Measurements from ENCODE around the gene SMOC2.

The SMOC2 gene

GRCh38 chr6:168581236-168581635 lies 140.3 kb downstream of the SMOC2 start:
- no peak for DNase-seq

- DNase-seq, result no peak
These were observed 140.7 kb downstream of the SMOC2 start for GRCh38 chr6:168581706-168582105.

GRCh38 chr6:168582571-168582981 lies 141.6 kb downstream of the SMOC2 start:
- DNase-seq, result no peak

GRCh38 chr6:168583126-168583525 lies 142.1 kb downstream of the SMOC2 start:
- no peak for DNase-seq

- peak; percentile 76 for DNase-seq
These were observed 142.8 kb downstream of the SMOC2 start for GRCh38 chr6:168583821-168584220.

GRCh38 chr6:168584249-168584648 lies 143.3 kb downstream of the SMOC2 start:
- peak; percentile 87 for DNase-seq

- no peak for DNase-seq
These were observed 143.7 kb downstream of the SMOC2 start for GRCh38 chr6:168584671-168585070.

- DNase-seq, result no peak
These were observed 144.5 kb downstream of the SMOC2 start for GRCh38 chr6:168585441-168585840.

- no peak for DNase-seq
These were observed 148.3 kb downstream of the SMOC2 start for GRCh38 chr6:168589275-168589674.

GRCh38 chr6:168590406-168590805 lies 149.4 kb downstream of the SMOC2 start:
- no peak for DNase-seq

GRCh38 chr6:168596344-168596743 lies 155.4 kb downstream of the SMOC2 start:
- peak; percentile 37 for DNase-seq

GRCh38 chr6:168597471-168597875 lies 156.5 kb downstream of the SMOC2 start:
- DNase-seq, result no peak

GRCh38 chr6:168598251-168599117 lies 157.5 kb downstream of the SMOC2 start:
- DNase-seq, result no peak

- DNase-seq, result no peak
These were observed 158.1 kb downstream of the SMOC2 start for GRCh38 chr6:168599118-168599494.

- no peak for DNase-seq
These were observed 158.9 kb downstream of the SMOC2 start for GRCh38 chr6:168599769-168600330.

- no peak for DNase-seq
These were observed 159.4 kb downstream of the SMOC2 start for GRCh38 chr6:168600381-168600780.

- no peak for DNase-seq
These were observed 160.1 kb downstream of the SMOC2 start for GRCh38 chr6:168601111-168601510.

GRCh38 chr6:168601546-168601945 lies 160.6 kb downstream of the SMOC2 start:
- DNase-seq, result no peak

- DNase-seq, result no peak
These were observed 161.6 kb downstream of the SMOC2 start for GRCh38 chr6:168602576-168602975.

GRCh38 chr6:168603234-168603633 lies 162.2 kb downstream of the SMOC2 start:
- no peak for DNase-seq

GRCh38 chr6:168605964-168606363 lies 165.0 kb downstream of the SMOC2 start:
- no peak for DNase-seq

GRCh38 chr6:168606722-168607121 lies 165.7 kb downstream of the SMOC2 start:
- no peak for DNase-seq

GRCh38 chr6:168607272-168608112 lies 166.5 kb downstream of the SMOC2 start:
- peak; percentile 54 for DNase-seq

GRCh38 chr6:168608113-168608400 lies 167.1 kb downstream of the SMOC2 start:
- no peak for DNase-seq

All from DMS79 treated with DMSO at 0.1 percent for 48 hours (cell line).